Cardiac muscle cell (in vitro differentiated cells and primary cell): Measurements from ENCODE around the gene TBCEL. TPM values are rescaled to one million over a fixed set of nuclear protein-coding genes. Genes with fewer than 3 reads are reported as not detected.

Source experiments
- DNase-seq, 2 donors: peaks; one replicate each; pipeline versions ENCODE4 v3.0.0 to v3.0.0-alpha.2; 2010 to 2017; ENCODE audit warnings: low read depth in 1 of 2, low spot score in 1 of 2
- H3K27ac ChIP-seq: fragments of 200-600 bp; sonication (generic); 2 replicates; pipeline ENCODE4 v1.5.1; 2016
- H3K27me3 ChIP-seq: fragments of 200-600 bp; sonication (generic); 2 replicates; pipeline ENCODE4 v1.6.0; 2016; ENCODE audit warnings: control low read depth
- H3K36me3 ChIP-seq: fragments of 200-600 bp; sonication (generic); 2 replicates; pipeline ENCODE4 v1.5.1; 2016; ENCODE audit warnings: control low read depth
- H3K4me1 ChIP-seq: fragments of 200-600 bp; sonication (generic); 2 replicates; pipeline ENCODE4 v1.8.1; 2017; ENCODE audit warnings: low read depth, mild to moderate bottlenecking, mixed run types
- H3K4me3 ChIP-seq: fragments of 200-600 bp; sonication (generic); 2 replicates; pipeline ENCODE4 v1.5.1; 2016; ENCODE audit warnings: mild to moderate bottlenecking
- H3K9me3 ChIP-seq: fragments of 200-600 bp; sonication (generic); 2 replicates; pipeline ENCODE4 v1.5.1; 2017; ENCODE audit warnings: low read depth, mild to moderate bottlenecking, control low read depth
- polyA plus RNA-seq: library from polyadenylated mRNA; unstranded; fragments of >200 nt; fragmentation: Nextera tagmentation; extraction: Ambion mirVana; gene quantifications from 2 replicates; pipeline ENCODE4 v1.2.1, GENCODE V29; 2016
- total RNA-seq: library from RNA; depleted of rRNA; stranded (reverse); fragments of >200 nt; gene quantifications from 2 replicates; pipeline ENCODE4 v1.2.3, GENCODE V29; 2016
- TF ChIP-seq, protein P1 (sequence below): IDR thresholded peaks from 2 replicates; pipeline ENCODE4 v1.5.1; 2012; ENCODE audit warnings: low read depth, mild to moderate bottlenecking, low read length

The TBCEL gene
- total and polyA plus RNA-seq, 2 experiments from 2014 or later: 21.8 to 26.3 TPM

DNA sequence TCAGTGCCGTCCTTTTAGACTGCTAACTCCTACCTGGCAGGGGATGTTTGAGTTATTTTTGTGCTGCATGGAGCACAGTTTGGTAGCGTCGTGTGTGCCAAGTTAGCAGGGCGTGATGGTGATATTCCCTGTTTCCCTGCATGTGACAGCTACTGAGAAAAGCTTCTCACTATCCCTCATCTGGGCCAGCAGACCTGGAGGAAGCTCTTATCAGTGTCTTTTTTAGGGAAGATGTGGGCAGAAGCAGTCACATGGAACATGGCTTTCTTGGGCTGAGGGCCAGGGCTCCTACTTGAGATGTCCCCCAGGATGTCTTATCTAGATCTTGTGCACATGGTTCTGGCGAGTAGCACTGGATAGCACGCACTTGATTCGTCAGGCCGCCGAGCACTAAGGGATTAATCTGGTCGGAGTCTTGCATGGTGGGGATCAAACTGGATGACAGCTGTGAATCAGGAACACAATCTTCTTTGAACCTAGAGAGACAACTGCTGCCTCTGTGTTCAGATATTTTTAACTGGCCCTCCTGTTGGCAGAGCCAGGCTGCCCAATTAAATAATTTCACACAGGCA is 110.9 kb downstream of the TBCEL start:
- no peaks in the 10 kb centered on the region for H3K4me1 ChIP-seq
- H3K4me3 ChIP-seq: no peak overlapping the region
- H3K27ac ChIP-seq: no peak overlapping the region
- no peaks in the 10 kb centered on the region for H3K36me3 ChIP-seq
- no peaks in the 10 kb centered on the region for H3K9me3 ChIP-seq
- DNase-seq: peak in 1 of 2 donors; percentile 3
- TF ChIP-seq, protein P1, sequence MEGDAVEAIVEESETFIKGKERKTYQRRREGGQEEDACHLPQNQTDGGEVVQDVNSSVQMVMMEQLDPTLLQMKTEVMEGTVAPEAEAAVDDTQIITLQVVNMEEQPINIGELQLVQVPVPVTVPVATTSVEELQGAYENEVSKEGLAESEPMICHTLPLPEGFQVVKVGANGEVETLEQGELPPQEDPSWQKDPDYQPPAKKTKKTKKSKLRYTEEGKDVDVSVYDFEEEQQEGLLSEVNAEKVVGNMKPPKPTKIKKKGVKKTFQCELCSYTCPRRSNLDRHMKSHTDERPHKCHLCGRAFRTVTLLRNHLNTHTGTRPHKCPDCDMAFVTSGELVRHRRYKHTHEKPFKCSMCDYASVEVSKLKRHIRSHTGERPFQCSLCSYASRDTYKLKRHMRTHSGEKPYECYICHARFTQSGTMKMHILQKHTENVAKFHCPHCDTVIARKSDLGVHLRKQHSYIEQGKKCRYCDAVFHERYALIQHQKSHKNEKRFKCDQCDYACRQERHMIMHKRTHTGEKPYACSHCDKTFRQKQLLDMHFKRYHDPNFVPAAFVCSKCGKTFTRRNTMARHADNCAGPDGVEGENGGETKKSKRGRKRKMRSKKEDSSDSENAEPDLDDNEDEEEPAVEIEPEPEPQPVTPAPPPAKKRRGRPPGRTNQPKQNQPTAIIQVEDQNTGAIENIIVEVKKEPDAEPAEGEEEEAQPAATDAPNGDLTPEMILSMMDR: no peak
- H3K27me3 ChIP-seq: no peaks in the 10 kb centered on the region

DNA sequence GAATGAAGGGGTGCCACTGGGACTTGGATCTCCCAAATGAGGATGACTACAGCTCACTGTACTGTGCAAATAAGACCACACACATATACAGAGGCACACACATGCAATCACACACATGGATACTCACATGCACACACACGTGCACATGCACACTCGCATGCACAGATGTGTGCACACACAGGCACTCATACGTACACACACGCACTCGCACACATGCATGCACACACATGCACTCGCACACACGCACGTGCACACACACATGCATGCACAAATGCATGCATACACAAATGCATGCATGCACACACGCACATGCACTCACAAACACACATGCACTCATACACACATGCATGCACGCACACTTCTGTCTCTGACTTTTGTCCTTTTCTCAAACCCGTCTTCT is 113.1 kb downstream of the TBCEL start:
- H3K36me3 ChIP-seq: no peaks in the 10 kb centered on the region
- H3K9me3 ChIP-seq: no peaks in the 10 kb centered on the region
- H3K27ac ChIP-seq: no peak overlapping the region
- no peak overlapping the region for H3K4me3 ChIP-seq
- H3K4me1 ChIP-seq: peaks cover 5% of the 10 kb centered on the region
- TF ChIP-seq, protein P1: no peak
- no peak for DNase-seq
- no peaks in the 10 kb centered on the region for H3K27me3 ChIP-seq

DNA sequence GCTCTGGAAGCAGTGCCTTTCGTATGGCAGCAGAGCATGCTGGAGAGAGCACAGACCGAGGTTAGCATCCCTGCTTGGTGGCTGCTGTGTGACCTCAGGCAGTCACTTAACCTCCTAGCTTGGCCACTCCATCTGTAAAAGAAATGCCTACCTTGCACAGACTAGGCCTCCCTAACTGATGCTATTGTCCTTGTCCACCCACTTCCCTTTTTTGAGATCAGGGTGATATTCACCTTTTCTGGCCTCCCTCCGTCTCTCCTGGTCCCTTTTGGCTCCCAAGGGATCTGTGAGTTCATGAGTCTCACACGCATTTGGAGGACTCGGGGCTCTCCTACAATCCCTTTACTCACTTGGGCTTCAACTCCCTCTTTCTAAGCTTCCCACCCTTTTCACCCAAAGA is 114.4 kb downstream of the TBCEL start:
- H3K4me3 ChIP-seq: no peak overlapping the region
- TF ChIP-seq, protein P1: no peak
- H3K9me3 ChIP-seq: no peaks in the 10 kb centered on the region

DNA sequence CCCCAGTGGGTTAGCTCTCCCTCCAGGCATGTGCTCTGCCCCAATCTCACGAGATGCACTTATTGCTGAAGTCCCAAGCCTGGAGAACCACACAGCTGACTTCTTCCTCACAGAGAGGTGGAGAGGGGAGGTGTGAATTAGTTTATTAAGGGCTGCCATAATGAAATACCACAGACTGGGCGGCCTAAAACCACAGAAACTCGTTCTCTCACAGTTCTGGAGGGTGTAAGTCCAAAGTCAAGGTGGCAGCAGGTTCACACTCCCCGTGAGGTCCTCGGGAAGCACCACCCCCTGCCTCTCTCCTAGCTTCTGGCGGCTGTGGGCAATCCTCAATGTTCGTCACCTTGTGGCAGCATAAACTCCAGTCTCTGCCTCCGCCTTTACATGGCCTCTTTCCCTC is 116.5 kb downstream of the TBCEL start:
- Histone ChIP-seq H3K27me3 (no peaks in the 10 kb centered on the region), H3K36me3 (no peaks in the 10 kb centered on the region), H3K4me3 (no peak overlapping the region), H3K4me1 (peaks cover 14% of the 10 kb centered on the region), H3K27ac (no peak overlapping the region), H3K9me3 (no peaks in the 10 kb centered on the region)
- TF ChIP-seq, protein P1: no peak
- DNase-seq: no peak

More for the DNA sequence above, 114.4 kb downstream of the TBCEL start:
- H3K27ac ChIP-seq: no peak overlapping the region
- H3K27me3 ChIP-seq: no peaks in the 10 kb centered on the region
- DNase-seq: no peak
- H3K36me3 ChIP-seq: no peaks in the 10 kb centered on the region
- peaks cover 5% of the 10 kb centered on the region for H3K4me1 ChIP-seq

Other genes starting within 250 kb of the TBCEL start
- gene TECTA, start 77.1 kb downstream of the TBCEL start, total RNA-seq: 2.9 and 5.2 TPM in 2 replicates
- 1.5 and 2.1 TPM in 2 replicates for gene TECTA, start 77.1 kb downstream of the TBCEL start, polyA plus RNA-seq